GM23338 (cell line): Measurements from ENCODE around the gene B4GALT1. TPM values are rescaled to one million over a fixed set of nuclear protein-coding genes. Genes with fewer than 3 reads are reported as not detected.

Experiments
- ATAC-seq: fragments of 200-7000 bp; cut with Tn5 transposase; 3 replicates; pipeline ENCODE4 v1.9.1; 2020
- DNase-seq: peaks from one replicate; pipeline ENCODE4 v3.0.0-alpha.2; 2015; ENCODE audit warnings: low spot score
- H2AFZ ChIP-seq: fragments of 200-600 bp; sonication (generic); 2 replicates; pipeline ENCODE4 v1.8.0; 2016; ENCODE audit warnings: antibody characterized with exemption, mild to moderate bottlenecking, moderate library complexity
- H3F3A ChIP-seq: fragments of 200-600 bp; sonication (generic); replicated peaks from 2 replicates; pipeline ENCODE4 v1.8.0; 2017; ENCODE audit warnings: antibody characterized with exemption, mixed run types, low read depth
- H3K27ac ChIP-seq: fragments of 200-600 bp; sonication (generic); 2 replicates; pipeline ENCODE4 v1.6.1; 2016; ENCODE audit warnings: low read depth
- H3K27me3 ChIP-seq: fragments of 200-600 bp; sonication (generic); 2 replicates; pipeline ENCODE4 v1.8.0; 2016; ENCODE audit warnings: mild to moderate bottlenecking, mixed run types, moderate library complexity; ENCODE audit not compliant: insufficient read depth
- H3K36me3 ChIP-seq: fragments of 200-600 bp; sonication (generic); 2 replicates; pipeline ENCODE4 v1.8.0; 2016; ENCODE audit warnings: mild to moderate bottlenecking; ENCODE audit not compliant: insufficient read depth
- H3K4me1 ChIP-seq: fragments of 200-600 bp; sonication (generic); 2 replicates; pipeline ENCODE4 v1.8.0; 2016; ENCODE audit warnings: mild to moderate bottlenecking, moderate library complexity; ENCODE audit not compliant: insufficient read depth
- H3K4me2 ChIP-seq: fragments of 200-600 bp; sonication (generic); 2 replicates; pipeline ENCODE4 v1.7.1; 2017; ENCODE audit warnings: mixed run types
- H3K4me3 ChIP-seq: fragments of 200-600 bp; sonication (generic); 2 replicates; pipeline ENCODE4 v1.6.1; 2016; ENCODE audit warnings: mixed run types
- H3K79me2 ChIP-seq: fragments of 200-600 bp; sonication (generic); replicated peaks from 2 replicates; pipeline ENCODE4 v1.8.0; 2017; ENCODE audit warnings: mild to moderate bottlenecking; ENCODE audit not compliant: insufficient read depth
- H3K9me2 ChIP-seq: fragments of 200-600 bp; sonication (generic); 2 replicates; pipeline ENCODE4 v1.8.0; 2017; ENCODE audit not compliant: insufficient read depth
- H4K20me1 ChIP-seq: fragments of 200-600 bp; sonication (generic); replicated peaks from 2 replicates; pipeline ENCODE4 v1.8.0; 2017; ENCODE audit warnings: mild to moderate bottlenecking; ENCODE audit not compliant: insufficient read depth
- H3K27ac Mint-ChIP-seq: 2 replicates; pipeline ENCODE4 v1.8.0; 2020; ENCODE audit warnings: inconsistent platforms, mild to moderate bottlenecking, moderate library complexity, mixed read lengths
- H3K27me3 Mint-ChIP-seq: 3 replicates; pipeline ENCODE4 v1.8.0; 2022; ENCODE audit warnings: low read depth, mild to moderate bottlenecking, moderate library complexity, mixed read lengths, inconsistent platforms; ENCODE audit not compliant: insufficient read depth, poor library complexity
- H3K36me3 Mint-ChIP-seq: 3 replicates; pipeline ENCODE4 v1.8.0; 2021; ENCODE audit warnings: low read depth, mild to moderate bottlenecking, inconsistent platforms, moderate library complexity, mixed read lengths
- H3K4me1 Mint-ChIP-seq: 3 replicates; pipeline ENCODE4 v1.8.0; 2020; ENCODE audit warnings: mild to moderate bottlenecking, inconsistent platforms, mixed read lengths
- H3K4me3 Mint-ChIP-seq: 3 replicates; pipeline ENCODE4 v1.8.0; 2021; ENCODE audit warnings: moderate library complexity, mild to moderate bottlenecking, inconsistent platforms, mixed read lengths
- H3K9me3 Mint-ChIP-seq: 3 replicates; pipeline ENCODE4 v1.8.0; 2020; ENCODE audit warnings: moderate library complexity, mild to moderate bottlenecking, inconsistent platforms, mixed read lengths
- CREB1 ChIP-seq: fragments of 250-450 bp; sonication (Bioruptor Pico); IDR thresholded peaks from 2 replicates; pipeline ENCODE4 v1.5.0; 2020; ENCODE audit warnings: low read depth, mild to moderate bottlenecking, moderate library complexity
- EZH2 ChIP-seq: fragments of 200-600 bp; sonication (generic); IDR thresholded peaks from one replicate; pipeline ENCODE4 v1.8.0; 2017; ENCODE audit warnings: antibody characterized with exemption, mild to moderate bottlenecking, low read depth; ENCODE audit not compliant: unreplicated experiment
- JUNB ChIP-seq: IDR thresholded peaks from one replicate; pipeline ENCODE4 v1.6.1; 2016; ENCODE audit warnings: antibody characterized with exemption; ENCODE audit not compliant: unreplicated experiment
- NANOG ChIP-seq: IDR thresholded peaks from 2 replicates; pipeline ENCODE4 v1.6.1; 2016; ENCODE audit warnings: antibody characterized with exemption, borderline replicate concordance
- POLR2AphosphoS5 ChIP-seq: IDR thresholded peaks from 2 replicates; pipeline ENCODE4 v1.6.1; 2016; ENCODE audit warnings: antibody characterized with exemption, low read depth
- STAT1 ChIP-seq: IDR thresholded peaks from one replicate; pipeline ENCODE4 v1.6.1; 2016; ENCODE audit warnings: antibody characterized with exemption; ENCODE audit not compliant: unreplicated experiment
- ZNF331 ChIP-seq: fragments of 250-450 bp; sonication (Bioruptor Pico); IDR thresholded peaks from 2 replicates; pipeline ENCODE4 v1.5.0; 2020; ENCODE audit warnings: low read depth, mild to moderate bottlenecking, moderate library complexity
- ZNF462 ChIP-seq: fragments of 250-450 bp; sonication (Bioruptor Pico); IDR thresholded peaks from 2 replicates; pipeline ENCODE4 v1.5.0; 2020; ENCODE audit warnings: mild to moderate bottlenecking, moderate library complexity
- polyA plus RNA-seq: library from polyadenylated mRNA; unstranded; fragments of >200 nt; fragmentation: Nextera tagmentation; extraction: Ambion mirVana; gene quantifications from 2 replicates; pipeline ENCODE4 v1.2.1, GENCODE V29; 2016
- total RNA-seq: library from RNA; depleted of rRNA; stranded (reverse); fragments of >200 nt; shearing (Covaris generic); gene quantifications from 2 replicates; pipeline ENCODE4 v1.2.3, GENCODE V29; 2014

B4GALT1 gene
- total and polyA plus RNA-seq, 2 experiments from 2014 or later, result 6.3 to 15.8 TPM

- no peaks in the 10 kb centered on the region for H3K9me3 Mint-ChIP-seq
Measured at GRCh38 chr9:33188711-33189110, 21.6 kb upstream of the B4GALT1 start.

More at GRCh38 chr9:33188711-33189110, 21.6 kb upstream of the B4GALT1 start:
- no peak overlapping the region for H3K27ac Mint-ChIP-seq
- H3K4me3 ChIP-seq, result no peak overlapping the region
- H3K36me3 ChIP-seq, result no peaks in the 10 kb centered on the region
- H3K9me2 ChIP-seq, result no peaks in the 10 kb centered on the region
- H3K4me3 Mint-ChIP-seq, result no peak overlapping the region
- peaks cover 1% of the 10 kb centered on the region for H3K27me3 Mint-ChIP-seq
- no peaks in the 10 kb centered on the region for H3K4me1 ChIP-seq
- DNase-seq (no peak), ATAC-seq (no peak)
- H3K36me3 Mint-ChIP-seq, result no peaks in the 10 kb centered on the region
- no peaks in the 10 kb centered on the region for H3K27me3 ChIP-seq
- no peak overlapping the region for H2AFZ ChIP-seq
- no peaks in the 10 kb centered on the region for H3K79me2 ChIP-seq
- TF ChIP-seq CREB1 (no peak), STAT1 (no peak), NANOG (no peak), ZNF331 (CRISPR knock-in tag) (no peak), ZNF462 (no peak), EZH2 (no peak), JUNB (no peak), POLR2AphosphoS5 (no peak)
- H4K20me1 ChIP-seq, result no peaks in the 10 kb centered on the region
- no peak overlapping the region for H3K27ac ChIP-seq
- H3K4me1 Mint-ChIP-seq, result peaks cover 15% of the 10 kb centered on the region
- H3F3A ChIP-seq, result no peaks in the 10 kb centered on the region
- no peak overlapping the region for H3K4me2 ChIP-seq
